Left renal cortex interstitium (tissue), 4 donors: Measurements from ENCODE around the gene CUX1. TPM values are rescaled to one million over a fixed set of nuclear protein-coding genes. Genes with fewer than 3 reads are reported as not detected.

Experiments
- DNase-seq, 4 donors: peaks; one replicate each; pipeline ENCODE4 v3.0.0-alpha.2; 2013; ENCODE audit warnings: low read depth in 4 of 4, low spot score in 2 of 4, missing footprints in 1 of 4
- polyA plus RNA-seq, 4 donors: library from polyadenylated mRNA; unstranded; fragments of 120-200 nt; gene quantifications; one replicate each; pipeline ENCODE4 v1.2.1, GENCODE V29; 2013; ENCODE audit not compliant: insufficient read length in 4 of 4

The CUX1 gene
- polyA plus RNA-seq, 4 donors, result 79.2 to 99.7 (median 90.6) TPM

- DNase-seq, result no peak
These were observed 265.4 kb downstream of the CUX1 start for GRCh38 chr7:102082693-102083368.

GRCh38 chr7:102085218-102085772 lies 267.9 kb downstream of the CUX1 start:
- no peak for DNase-seq

GRCh38 chr7:102089175-102090098 lies 272.0 kb downstream of the CUX1 start:
- DNase-seq, result no peak

GRCh38 chr7:102093599-102094315 lies 276.3 kb downstream of the CUX1 start:
- DNase-seq, result no peak

GRCh38 chr7:102094316-102094650 lies 276.9 kb downstream of the CUX1 start:
- no peak for DNase-seq

- DNase-seq, result no peak
These were observed 278.0 kb downstream of the CUX1 start for GRCh38 chr7:102095321-102096011.

GRCh38 chr7:102096012-102096332 lies 278.5 kb downstream of the CUX1 start:
- no peak for DNase-seq

- DNase-seq, result no peak
These were observed 279.4 kb downstream of the CUX1 start for GRCh38 chr7:102096706-102097427.

GRCh38 chr7:102097601-102098161 lies 280.3 kb downstream of the CUX1 start:
- DNase-seq, result no peak

GRCh38 chr7:102098986-102099385 lies 281.6 kb downstream of the CUX1 start:
- no peak for DNase-seq

- no peak for DNase-seq
These were observed 282.0 kb downstream of the CUX1 start for GRCh38 chr7:102099474-102099873.

GRCh38 chr7:102101111-102101551 lies 283.7 kb downstream of the CUX1 start:
- DNase-seq, result no peak

- no peak for DNase-seq
These were observed 284.5 kb downstream of the CUX1 start for GRCh38 chr7:102101926-102102325.

- no peak for DNase-seq
These were observed 285.6 kb downstream of the CUX1 start for GRCh38 chr7:102103027-102103372.

GRCh38 chr7:102104245-102104644 lies 286.8 kb downstream of the CUX1 start:
- DNase-seq, result no peak

- no peak for DNase-seq
These were observed 289.2 kb downstream of the CUX1 start for GRCh38 chr7:102106625-102107024.

GRCh38 chr7:102107474-102108104 lies 290.2 kb downstream of the CUX1 start:
- no peak for DNase-seq

GRCh38 chr7:102111061-102112041 lies 293.9 kb downstream of the CUX1 start:
- no peak for DNase-seq
